ENCODE data around the gene MICU1.
"Not testable (repeated sequence)": the region's sequence is repeated elsewhere in the genome, so short reads cannot be mapped to it uniquely, and the experiment has no call there.

The MICU1 gene

GRCh38 chr10:72625608-72626443 is at the start of gene MICU1:
TSS of gene MICU1 (minus strand) at chr10:72626079. CDS start at chr10:72566793, 59,286 bp downstream.
- DNase-seq (ENCODE audit: low read depth in 2 of 2, low spot score in 1 of 2): peak; percentile 82 to 88

GRCh38 chr10:72674174-72674573 is 48.3 kb upstream of the MICU1 start:
- not testable (repeated sequence) for DNase-seq (ENCODE audit: low read depth in 2 of 2, low spot score in 1 of 2)

- DNase-seq (ENCODE audit: low read depth in 2 of 2, low spot score in 1 of 2): no peak
Observed at GRCh38 chr10:72673280-72673679, 47.4 kb upstream of the MICU1 start.

- DNase-seq (ENCODE audit: low read depth in 2 of 2, low spot score in 1 of 2): no peak
Observed at GRCh38 chr10:72667207-72667864, 41.5 kb upstream of the MICU1 start.

GRCh38 chr10:72665925-72666324 is 40.0 kb upstream of the MICU1 start:
- DNase-seq (ENCODE audit: low read depth in 2 of 2, low spot score in 1 of 2): no peak

- DNase-seq (ENCODE audit: low read depth in 2 of 2, low spot score in 1 of 2): no peak
Observed at GRCh38 chr10:72663971-72664370, 38.1 kb upstream of the MICU1 start.

- no peak for DNase-seq (ENCODE audit: low read depth in 2 of 2, low spot score in 1 of 2)
Observed at GRCh38 chr10:72661431-72661830, 35.6 kb upstream of the MICU1 start.

- DNase-seq (ENCODE audit: low read depth in 2 of 2, low spot score in 1 of 2): no peak
Observed at GRCh38 chr10:72660220-72660619, 34.3 kb upstream of the MICU1 start.

GRCh38 chr10:72659694-72660093 is 33.8 kb upstream of the MICU1 start:
- DNase-seq (ENCODE audit: low read depth in 2 of 2, low spot score in 1 of 2): no peak

- DNase-seq (ENCODE audit: low read depth in 2 of 2, low spot score in 1 of 2): no peak
Observed at GRCh38 chr10:72658696-72659400, 33.0 kb upstream of the MICU1 start.

GRCh38 chr10:72654720-72655119 is 28.8 kb upstream of the MICU1 start:
- DNase-seq (ENCODE audit: low read depth in 2 of 2, low spot score in 1 of 2): no peak

- no peak for DNase-seq (ENCODE audit: low read depth in 2 of 2, low spot score in 1 of 2)
Observed at GRCh38 chr10:72653383-72654096, 27.7 kb upstream of the MICU1 start.

GRCh38 chr10:72649291-72649690 is 23.4 kb upstream of the MICU1 start:
- DNase-seq (ENCODE audit: low read depth in 2 of 2, low spot score in 1 of 2): no peak

GRCh38 chr10:72648301-72648700 is 22.4 kb upstream of the MICU1 start:
- DNase-seq (ENCODE audit: low read depth in 2 of 2, low spot score in 1 of 2): no peak

GRCh38 chr10:72646971-72647370 is 21.1 kb upstream of the MICU1 start:
- not testable (repeated sequence) for DNase-seq (ENCODE audit: low read depth in 2 of 2, low spot score in 1 of 2)

- DNase-seq (ENCODE audit: low read depth in 2 of 2, low spot score in 1 of 2): no peak
Observed at GRCh38 chr10:72645263-72645858, 19.5 kb upstream of the MICU1 start.

GRCh38 chr10:72642318-72642717 is 16.4 kb upstream of the MICU1 start:
- DNase-seq (ENCODE audit: low read depth in 2 of 2, low spot score in 1 of 2): no peak

- DNase-seq (ENCODE audit: low read depth in 2 of 2, low spot score in 1 of 2): no peak
Observed at GRCh38 chr10:72639441-72639873, 13.6 kb upstream of the MICU1 start.

GRCh38 chr10:72638586-72639440 is 12.9 kb upstream of the MICU1 start:
- DNase-seq (ENCODE audit: low read depth in 2 of 2, low spot score in 1 of 2): no peak

GRCh38 chr10:72637398-72637857 is 11.5 kb upstream of the MICU1 start:
- no peak for DNase-seq (ENCODE audit: low read depth in 2 of 2, low spot score in 1 of 2)

Measured in stimulated activated CD8-positive, alpha-beta memory T cell treated with anti-CD3 and anti-CD28 coated beads, Interleukin-4, amount 100 ng/mL, for 1 hour (primary cell).